ENCODE measurements around the gene DHX40.
"Not testable (repeated sequence)": the region's sequence is repeated elsewhere in the genome, so short reads cannot be mapped to it uniquely, and the experiment has no call there.

Gene DHX40

DNA sequence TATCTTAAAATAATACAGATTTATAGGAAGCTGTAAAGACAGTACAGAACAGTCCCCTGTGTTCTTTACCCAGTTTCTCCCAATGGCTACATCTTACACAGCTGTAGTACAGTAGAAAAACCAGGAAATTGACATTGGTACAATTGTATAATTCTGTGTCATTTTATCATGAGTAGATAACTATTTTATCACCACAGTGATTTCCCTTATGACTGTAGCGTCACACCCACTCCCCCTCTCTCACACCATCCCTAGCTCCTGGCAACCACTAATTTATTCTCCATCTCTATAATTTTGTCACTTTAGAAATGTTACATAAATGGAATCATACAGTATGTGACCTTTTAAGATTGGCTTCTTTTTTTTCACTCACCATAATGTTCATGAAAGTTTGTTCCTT lies 85.2 kb downstream of the DHX40 start:
- TF ChIP-seq, protein P1, sequence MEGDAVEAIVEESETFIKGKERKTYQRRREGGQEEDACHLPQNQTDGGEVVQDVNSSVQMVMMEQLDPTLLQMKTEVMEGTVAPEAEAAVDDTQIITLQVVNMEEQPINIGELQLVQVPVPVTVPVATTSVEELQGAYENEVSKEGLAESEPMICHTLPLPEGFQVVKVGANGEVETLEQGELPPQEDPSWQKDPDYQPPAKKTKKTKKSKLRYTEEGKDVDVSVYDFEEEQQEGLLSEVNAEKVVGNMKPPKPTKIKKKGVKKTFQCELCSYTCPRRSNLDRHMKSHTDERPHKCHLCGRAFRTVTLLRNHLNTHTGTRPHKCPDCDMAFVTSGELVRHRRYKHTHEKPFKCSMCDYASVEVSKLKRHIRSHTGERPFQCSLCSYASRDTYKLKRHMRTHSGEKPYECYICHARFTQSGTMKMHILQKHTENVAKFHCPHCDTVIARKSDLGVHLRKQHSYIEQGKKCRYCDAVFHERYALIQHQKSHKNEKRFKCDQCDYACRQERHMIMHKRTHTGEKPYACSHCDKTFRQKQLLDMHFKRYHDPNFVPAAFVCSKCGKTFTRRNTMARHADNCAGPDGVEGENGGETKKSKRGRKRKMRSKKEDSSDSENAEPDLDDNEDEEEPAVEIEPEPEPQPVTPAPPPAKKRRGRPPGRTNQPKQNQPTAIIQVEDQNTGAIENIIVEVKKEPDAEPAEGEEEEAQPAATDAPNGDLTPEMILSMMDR (IDR thresholded peaks at IDR 0.05; ENCODE audit: insufficient read depth, missing control alignments) = no peak
- DNase-seq (ENCODE audit: insufficient read length, low spot score) = no peak
- FAIRE-seq = no peak

DNA sequence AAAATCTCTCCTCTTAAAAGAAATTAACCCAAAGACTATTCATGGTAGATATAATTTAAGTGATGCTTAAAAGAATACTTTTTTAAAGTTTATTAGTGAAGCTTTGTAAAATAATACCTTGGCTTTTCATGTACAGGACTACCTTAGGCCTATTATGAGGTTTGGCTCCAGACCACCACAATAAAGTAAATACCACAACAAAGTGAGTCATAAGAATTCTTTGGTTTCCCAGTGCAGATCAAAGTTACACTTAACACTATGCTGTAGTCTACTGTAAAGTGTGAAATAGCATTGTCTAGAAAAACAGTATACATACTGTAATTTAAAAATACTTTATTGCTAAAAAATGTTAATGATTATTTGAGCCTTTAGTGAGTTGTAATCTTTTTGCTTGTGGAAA lies 85.9 kb downstream of the DHX40 start:
- DNase-seq (ENCODE audit: insufficient read length, low spot score) = no peak
- TF ChIP-seq, protein P1 (IDR thresholded peaks at IDR 0.05; ENCODE audit: insufficient read depth, missing control alignments) = no peak
- no peak for FAIRE-seq

DNA sequence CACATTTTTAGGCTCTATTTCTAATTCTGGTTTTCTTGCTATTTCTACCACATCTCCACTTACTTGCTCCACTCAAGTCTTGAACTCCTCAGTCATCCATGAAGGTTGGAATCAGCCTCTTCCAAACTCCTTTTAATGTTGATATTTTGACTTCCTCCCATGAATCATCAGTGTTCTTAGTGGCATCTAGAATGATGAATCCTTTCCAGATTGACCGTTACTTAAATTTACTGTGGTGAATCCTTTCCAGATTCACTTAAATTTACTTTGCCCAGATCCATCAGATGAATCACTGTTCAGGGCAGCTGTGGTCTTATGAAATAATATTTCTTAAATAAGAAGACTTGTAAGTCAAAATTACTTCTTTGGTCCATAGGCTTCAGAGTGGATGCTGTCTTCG lies 86.7 kb downstream of the DHX40 start:
- TF ChIP-seq, protein P1 (IDR thresholded peaks at IDR 0.05; ENCODE audit: insufficient read depth, missing control alignments) = no peak
- DNase-seq (ENCODE audit: insufficient read length, low spot score) (no peak), FAIRE-seq (no peak)

DNA sequence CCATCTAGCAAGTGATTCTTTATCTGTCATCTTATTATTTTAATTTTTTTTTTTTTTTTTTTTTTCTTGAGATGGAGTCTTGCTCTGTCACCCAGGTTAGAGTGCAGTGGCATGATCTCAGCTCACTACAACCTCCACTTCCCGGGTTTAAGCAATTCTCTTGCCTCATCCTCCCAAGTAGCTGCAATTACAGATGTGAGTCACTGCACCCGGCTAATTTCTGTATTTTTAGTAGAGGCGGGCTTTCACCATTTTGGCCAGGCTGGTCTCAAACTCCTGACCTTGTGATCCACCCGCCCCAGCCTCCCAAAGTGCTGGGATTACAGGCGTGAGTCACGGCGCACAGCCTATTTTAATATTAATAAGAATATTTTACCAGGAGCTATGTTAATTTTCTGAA lies 91.2 kb downstream of the DHX40 start:
- DNase-seq (ENCODE audit: insufficient read length, low spot score); FAIRE-seq: not testable (repeated sequence)

All from D721Med (cell line).